Nephron (organoid): Measurements from ENCODE around the gene ORAI2.
"Not testable (repeated sequence)": the region's sequence is repeated elsewhere in the genome, so short reads cannot be mapped to it uniquely, and the experiment has no call there.

Experiments used
- H3K27ac Mint-ChIP-seq, 3 experiments: 2 replicates each; pipeline ENCODE4 v1.8.0; 2020; ENCODE audit warnings: mixed read lengths in 3 of 3, mild to moderate bottlenecking in 2 of 3, moderate library complexity in 1 of 3
- H3K27me3 Mint-ChIP-seq: 2 replicates; pipeline ENCODE4 v1.8.0; 2021; ENCODE audit warnings: low read depth, mild to moderate bottlenecking, moderate library complexity, mixed read lengths
- H3K36me3 Mint-ChIP-seq: 2 replicates; pipeline ENCODE4 v1.8.0; 2020; ENCODE audit warnings: low read depth, mixed read lengths
- H3K4me1 Mint-ChIP-seq: 2 replicates; pipeline ENCODE4 v1.8.0; 2020; ENCODE audit warnings: mixed read lengths
- H3K4me3 Mint-ChIP-seq, 3 experiments: 2 replicates each; pipeline ENCODE4 v1.8.0; 2020; ENCODE audit warnings: mild to moderate bottlenecking in 3 of 3, mixed read lengths in 3 of 3, moderate library complexity in 2 of 3
- H3K9me3 Mint-ChIP-seq: 2 replicates; pipeline ENCODE4 v1.8.0; 2020; ENCODE audit warnings: mixed read lengths
- TF ChIP-seq, protein P1 (sequence below), 3 experiments: fragments of 200-600 bp; sonication (generic); IDR thresholded peaks; one replicate each; pipeline ENCODE4 v1.5.0; 2021; ENCODE audit warnings: antibody characterized with exemption in 3 of 3; ENCODE audit not compliant: unreplicated experiment in 3 of 3

The ORAI2 gene

DNA sequence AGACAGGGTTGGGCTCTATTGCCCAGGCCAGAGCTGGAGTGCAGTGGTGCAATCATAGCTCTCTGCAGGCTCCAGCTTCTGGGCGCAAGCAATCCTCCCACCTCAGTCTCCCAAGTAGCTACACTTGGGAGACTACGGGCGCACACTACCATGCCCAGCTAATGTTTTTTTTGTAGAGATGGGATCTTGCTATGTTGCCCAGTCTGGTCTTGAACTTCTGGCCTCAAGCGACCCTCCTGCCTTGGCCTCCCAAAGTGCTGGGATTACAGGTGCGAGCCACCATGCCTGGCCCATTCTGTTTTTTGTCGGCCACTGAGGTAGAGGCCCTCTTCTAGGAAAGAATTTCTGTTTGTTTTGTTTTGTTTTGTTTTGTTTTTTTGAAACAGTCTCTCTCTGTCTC is 19.1 kb downstream of the ORAI2 start:
- Mint-ChIP-seq H3K9me3 (no peaks in the 10 kb centered on the region), H3K4me1 (no peaks in the 10 kb centered on the region), H3K27me3 (no peaks in the 10 kb centered on the region), H3K4me3 (no peak overlapping the region), H3K27ac (no peak overlapping the region), H3K36me3 (peaks cover 10% of the 10 kb centered on the region)
- TF ChIP-seq, protein P1, sequence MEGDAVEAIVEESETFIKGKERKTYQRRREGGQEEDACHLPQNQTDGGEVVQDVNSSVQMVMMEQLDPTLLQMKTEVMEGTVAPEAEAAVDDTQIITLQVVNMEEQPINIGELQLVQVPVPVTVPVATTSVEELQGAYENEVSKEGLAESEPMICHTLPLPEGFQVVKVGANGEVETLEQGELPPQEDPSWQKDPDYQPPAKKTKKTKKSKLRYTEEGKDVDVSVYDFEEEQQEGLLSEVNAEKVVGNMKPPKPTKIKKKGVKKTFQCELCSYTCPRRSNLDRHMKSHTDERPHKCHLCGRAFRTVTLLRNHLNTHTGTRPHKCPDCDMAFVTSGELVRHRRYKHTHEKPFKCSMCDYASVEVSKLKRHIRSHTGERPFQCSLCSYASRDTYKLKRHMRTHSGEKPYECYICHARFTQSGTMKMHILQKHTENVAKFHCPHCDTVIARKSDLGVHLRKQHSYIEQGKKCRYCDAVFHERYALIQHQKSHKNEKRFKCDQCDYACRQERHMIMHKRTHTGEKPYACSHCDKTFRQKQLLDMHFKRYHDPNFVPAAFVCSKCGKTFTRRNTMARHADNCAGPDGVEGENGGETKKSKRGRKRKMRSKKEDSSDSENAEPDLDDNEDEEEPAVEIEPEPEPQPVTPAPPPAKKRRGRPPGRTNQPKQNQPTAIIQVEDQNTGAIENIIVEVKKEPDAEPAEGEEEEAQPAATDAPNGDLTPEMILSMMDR (IDR thresholded peaks at IDR 0.05; ENCODE audit: unreplicated experiment in 3 of 3) = no peak

DNA sequence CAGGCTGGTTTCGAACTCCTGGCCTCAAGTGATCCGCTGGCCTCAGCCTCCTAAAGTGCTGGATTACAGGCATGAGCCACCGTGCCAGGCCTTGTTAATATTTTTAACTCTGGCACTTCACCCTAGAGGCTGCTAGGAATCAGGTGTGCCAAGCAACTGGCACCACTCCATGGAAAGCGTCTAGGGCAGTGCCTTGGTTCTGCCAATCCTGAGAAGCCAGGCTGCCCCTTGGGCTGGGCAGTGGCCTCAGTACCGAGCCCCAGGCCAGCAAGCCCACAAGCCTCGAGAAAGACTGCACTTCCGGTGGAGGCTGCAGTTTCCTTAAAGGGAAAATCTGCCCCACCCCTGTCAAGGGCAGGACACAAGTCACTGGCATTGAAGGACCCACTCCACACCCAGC is 19.9 kb downstream of the ORAI2 start:
- peaks cover 16% of the 10 kb centered on the region for H3K36me3 Mint-ChIP-seq
- H3K27ac Mint-ChIP-seq = no peak overlapping the region
- H3K4me3 Mint-ChIP-seq = no peak overlapping the region
- no peaks in the 10 kb centered on the region for H3K9me3 Mint-ChIP-seq
- no peaks in the 10 kb centered on the region for H3K4me1 Mint-ChIP-seq
- TF ChIP-seq, protein P1 (IDR thresholded peaks at IDR 0.05; ENCODE audit: unreplicated experiment in 3 of 3) = no peak
- no peaks in the 10 kb centered on the region for H3K27me3 Mint-ChIP-seq

DNA sequence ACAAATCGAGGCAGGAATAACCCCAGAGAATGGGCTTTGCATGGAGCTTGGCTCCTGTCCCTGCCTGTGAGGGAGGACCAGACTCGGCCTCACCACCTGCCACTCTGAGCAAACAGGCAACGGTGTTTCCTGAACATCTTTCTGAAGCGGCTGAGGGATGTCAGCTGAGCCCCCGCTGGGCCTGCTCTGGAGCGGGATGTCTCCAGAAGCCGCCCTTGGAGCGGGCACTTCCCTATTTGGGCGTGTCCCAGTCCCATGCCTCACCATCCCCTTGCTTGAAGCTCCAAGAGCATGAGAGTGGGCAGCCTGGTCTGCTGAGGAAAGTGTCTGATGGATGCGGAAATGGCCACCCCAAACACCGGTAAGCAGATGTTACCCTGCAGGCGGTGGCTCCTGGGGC is 21.1 kb downstream of the ORAI2 start:
- Mint-ChIP-seq H3K4me1 (no peaks in the 10 kb centered on the region), H3K36me3 (peaks cover 13% of the 10 kb centered on the region), H3K9me3 (no peaks in the 10 kb centered on the region), H3K4me3 (no peak overlapping the region), H3K27ac (no peak overlapping the region), H3K27me3 (no peaks in the 10 kb centered on the region)
- TF ChIP-seq, protein P1 (IDR thresholded peaks at IDR 0.05; ENCODE audit: unreplicated experiment in 3 of 3) = no peak

DNA sequence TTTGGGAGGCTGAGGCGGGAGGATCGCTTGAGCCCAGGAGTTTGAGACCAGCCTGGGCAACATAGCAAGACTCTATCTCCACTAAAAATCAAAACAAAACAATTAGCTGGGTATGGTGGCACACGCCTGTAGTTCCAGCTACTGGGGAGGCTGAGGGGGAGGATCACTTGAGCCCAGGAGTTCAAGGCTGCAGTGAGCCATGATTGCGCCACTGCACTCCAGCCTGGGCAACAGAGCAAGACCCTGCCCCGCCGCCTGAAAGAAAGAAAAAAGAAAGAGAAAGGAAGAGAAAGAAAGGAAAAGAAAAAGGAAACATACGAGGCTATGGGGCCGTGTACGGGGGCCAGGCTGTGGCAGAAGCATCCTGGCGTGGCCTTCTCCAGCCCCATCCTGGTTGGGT is 21.6 kb downstream of the ORAI2 start:
- H3K4me3 Mint-ChIP-seq, H3K4me1 Mint-ChIP-seq, H3K27ac Mint-ChIP-seq, H3K27me3 Mint-ChIP-seq, H3K9me3 Mint-ChIP-seq: not testable (repeated sequence)
- H3K36me3 Mint-ChIP-seq = peaks cover 13% of the 10 kb centered on the region

DNA sequence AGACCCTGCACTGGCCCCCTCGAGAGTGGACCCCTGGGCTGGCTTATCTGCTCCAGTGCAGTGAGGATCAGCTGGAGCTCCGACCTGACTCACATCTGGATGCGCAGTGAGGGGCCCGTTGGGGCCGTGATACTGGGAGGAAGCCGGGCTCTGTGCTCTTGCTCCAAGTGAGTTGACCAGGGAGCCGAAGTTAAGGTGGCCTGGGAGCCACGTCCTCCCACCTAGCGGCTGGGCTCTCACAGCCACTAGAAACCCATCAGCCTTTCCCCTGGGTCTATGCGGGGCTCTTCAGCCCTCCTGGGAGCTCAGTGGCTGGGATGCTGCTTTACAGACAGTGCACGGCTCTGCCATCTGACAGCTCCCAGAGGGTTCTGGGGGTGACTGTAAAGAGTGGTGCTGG is 22.2 kb downstream of the ORAI2 start:
- Mint-ChIP-seq H3K27ac (no peak overlapping the region), H3K4me1 (no peaks in the 10 kb centered on the region), H3K9me3 (no peaks in the 10 kb centered on the region), H3K4me3 (no peak overlapping the region), H3K27me3 (no peaks in the 10 kb centered on the region), H3K36me3 (peaks cover 14% of the 10 kb centered on the region)
- TF ChIP-seq, protein P1 (IDR thresholded peaks at IDR 0.05; ENCODE audit: unreplicated experiment in 3 of 3) = no peak

DNA sequence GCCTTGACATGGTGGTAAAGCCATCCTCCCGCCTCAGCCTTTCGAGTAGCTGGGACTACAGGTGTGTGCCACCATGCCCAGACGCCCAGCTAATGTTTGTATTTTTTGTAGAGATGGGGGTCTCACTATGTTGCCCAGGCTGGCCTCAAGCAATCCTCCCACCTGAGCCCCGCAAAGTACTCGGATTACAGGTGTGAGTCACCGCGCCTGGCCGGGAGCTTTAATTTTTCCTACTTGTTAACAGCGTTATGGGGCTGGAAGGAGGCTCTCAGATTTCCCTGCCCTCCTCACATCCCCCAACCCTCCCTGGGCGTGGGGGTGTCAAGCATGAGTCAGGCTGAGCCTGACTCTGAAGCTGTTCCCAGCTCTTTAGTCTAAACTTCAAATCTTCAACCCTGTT is 23.0 kb downstream of the ORAI2 start:
- Mint-ChIP-seq H3K4me3 (no peak overlapping the region), H3K36me3 (peaks cover 16% of the 10 kb centered on the region), H3K27ac (no peak overlapping the region), H3K4me1 (no peaks in the 10 kb centered on the region), H3K27me3 (no peaks in the 10 kb centered on the region), H3K9me3 (no peaks in the 10 kb centered on the region)
- TF ChIP-seq, protein P1 (IDR thresholded peaks at IDR 0.05; ENCODE audit: unreplicated experiment in 3 of 3) = no peak
